Gastroesophageal sphincter (tissue), 3 donors: ENCODE measurements around the gene YWHAH.

Experiments used
- CTCF ChIP-seq, 4 experiments: fragments of 200-600 bp in 2 of 4; fragments of 450-650 bp in 2 of 4; sonication (generic) in 1 of 4; IDR thresholded peaks; one replicate each; pipeline ENCODE4 v1.5.1; 2017 to 2019; ENCODE audit warnings: antibody characterized with exemption in 4 of 4, mild to moderate bottlenecking in 2 of 4, moderate library complexity in 2 of 4
- EP300 ChIP-seq: sonication (generic); formaldehyde crosslinking; IDR thresholded peaks from one replicate; pipeline ENCODE4 v1.6.1; 2017; ENCODE audit warnings: antibody characterized with exemption, mild to moderate bottlenecking
- POLR2A ChIP-seq, 2 donors: fragments of 450-650 bp; IDR thresholded peaks; one replicate each; pipeline ENCODE4 v1.6.1; 2017; ENCODE audit warnings: antibody characterized with exemption in 2 of 2, mild to moderate bottlenecking in 2 of 2, moderate library complexity in 1 of 2
- POLR2AphosphoS5 ChIP-seq: sonication (generic); formaldehyde crosslinking; IDR thresholded peaks from one replicate; pipeline ENCODE4 v1.6.1; 2017; ENCODE audit warnings: antibody characterized with exemption

DNA sequence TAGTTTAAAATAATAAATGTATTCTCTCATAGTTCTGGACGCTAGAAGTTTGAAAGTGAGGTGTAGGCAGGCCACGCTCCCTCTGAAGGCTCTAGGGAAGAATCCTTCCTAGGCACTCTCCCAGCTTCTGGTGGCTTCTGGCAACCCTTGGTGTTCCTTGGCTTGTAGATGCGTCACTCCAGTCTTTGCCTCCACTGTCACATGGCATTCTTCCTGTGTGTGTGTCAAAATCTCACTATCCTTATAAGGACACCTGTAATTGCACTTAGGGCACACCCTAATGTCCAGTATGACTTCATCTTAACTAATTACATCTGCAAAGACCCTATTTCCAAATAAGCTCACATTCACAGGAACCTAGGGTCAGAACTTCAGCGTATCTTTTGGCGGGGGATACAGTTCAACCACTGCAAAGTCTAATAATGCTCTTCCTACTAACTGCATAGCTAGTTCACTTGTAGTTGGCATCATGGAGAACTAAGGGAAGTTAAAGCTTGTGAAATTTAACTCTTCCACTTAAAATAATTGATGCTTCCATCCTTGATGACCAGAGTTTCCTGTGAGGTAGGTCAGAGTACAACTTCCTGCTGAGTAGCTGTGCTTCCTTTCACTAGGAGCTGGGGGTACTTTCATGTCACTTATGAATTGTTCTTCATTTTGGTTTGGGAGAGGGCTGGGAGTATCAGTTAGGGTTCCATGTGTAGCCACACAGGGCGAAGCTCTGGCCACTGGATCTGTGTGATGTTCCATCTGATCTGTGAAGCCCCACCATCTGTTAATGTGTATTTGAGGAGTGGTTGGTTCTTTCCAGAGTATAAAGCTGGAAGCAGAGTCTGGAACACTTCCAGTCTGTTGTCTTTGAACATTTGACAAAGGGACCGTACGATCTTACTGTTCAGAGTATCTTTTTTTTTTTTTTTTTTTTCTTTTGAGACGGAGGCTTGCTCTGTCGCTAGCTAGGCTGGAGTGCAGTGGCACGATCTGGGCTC, 10.5 kb downstream of the YWHAH start:
- TF ChIP-seq CTCF (IDR thresholded peaks at IDR 0.05) (no peak), POLR2AphosphoS5 (no peak), POLR2A (IDR thresholded peaks at IDR 0.05) (no peak), EP300 (no peak)
